NCI-H526 treated with DMSO at 0.1 percent for 48 hours (cell line): ENCODE results near the gene TSTD1.
A peak's percentile ranks its signal among the peaks of the same experiment; 100 is the strongest.
"Not testable (repeated sequence)": the region's sequence is repeated elsewhere in the genome, so short reads cannot be mapped to it uniquely, and the experiment has no call there.

Experiments used
- DNase-seq: peaks from one replicate; lab custom pipeline; 2025; lab: John Stamatoyannopoulos, UW

The TSTD1 gene

DNA sequence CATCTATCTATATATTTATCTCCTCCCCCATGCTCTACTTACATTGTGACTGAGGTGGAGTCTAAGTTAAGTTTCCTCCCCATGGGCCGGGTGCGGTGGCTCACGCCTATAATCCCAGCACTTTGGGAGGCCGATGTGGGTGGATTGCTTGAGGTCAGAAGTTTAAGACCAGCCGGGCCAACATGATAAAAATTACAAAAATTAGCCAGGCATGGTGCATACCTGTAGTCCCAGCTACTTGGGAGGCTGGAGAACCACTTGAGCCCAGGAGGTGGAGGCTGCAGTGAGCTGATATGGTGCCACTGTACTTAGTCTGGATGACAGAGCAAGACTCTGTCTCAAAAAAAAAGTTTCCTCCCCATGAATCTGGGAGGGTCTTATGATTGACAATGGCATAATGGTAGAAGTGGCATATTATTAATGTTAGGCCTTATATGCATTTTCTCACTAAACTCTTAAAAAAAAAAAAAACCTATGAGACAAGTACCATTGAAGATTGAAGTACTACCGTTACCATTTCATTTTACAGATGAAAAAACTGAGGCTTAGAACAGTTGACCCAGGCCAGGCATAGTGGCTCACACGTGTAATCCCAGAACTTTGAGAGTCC, 29.1 kb downstream of the TSTD1 start:
- no peak for DNase-seq

DNA sequence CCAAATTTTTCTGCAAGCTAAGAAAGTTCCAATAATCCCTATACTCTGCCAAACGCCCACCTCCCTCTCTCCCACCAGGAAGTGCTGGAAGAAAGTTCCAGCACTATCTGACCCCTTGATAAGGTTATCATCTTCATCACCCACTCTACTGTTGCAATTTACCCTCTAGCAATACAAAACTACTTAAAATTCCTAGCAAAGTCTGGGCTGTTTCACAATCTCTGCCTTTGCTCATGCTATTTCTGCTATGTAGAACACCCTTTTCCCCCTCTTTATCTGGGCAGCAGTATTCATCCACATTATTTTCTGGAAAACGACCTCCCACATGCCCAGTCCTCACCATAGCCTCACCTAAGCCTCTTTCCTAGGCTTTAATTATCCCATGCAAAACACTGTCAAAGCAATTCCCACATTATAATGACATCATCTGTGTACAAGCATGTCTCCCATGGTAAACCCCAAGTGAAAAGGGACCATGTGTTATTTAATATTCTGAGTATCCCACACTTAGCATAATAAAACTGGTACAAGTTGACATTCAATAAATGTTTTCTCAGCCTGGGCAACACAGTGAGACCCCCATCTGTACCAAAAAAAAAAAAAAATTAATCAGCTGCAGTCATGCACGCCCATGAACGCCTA, 29.8 kb downstream of the TSTD1 start:
- no peak for DNase-seq

DNA sequence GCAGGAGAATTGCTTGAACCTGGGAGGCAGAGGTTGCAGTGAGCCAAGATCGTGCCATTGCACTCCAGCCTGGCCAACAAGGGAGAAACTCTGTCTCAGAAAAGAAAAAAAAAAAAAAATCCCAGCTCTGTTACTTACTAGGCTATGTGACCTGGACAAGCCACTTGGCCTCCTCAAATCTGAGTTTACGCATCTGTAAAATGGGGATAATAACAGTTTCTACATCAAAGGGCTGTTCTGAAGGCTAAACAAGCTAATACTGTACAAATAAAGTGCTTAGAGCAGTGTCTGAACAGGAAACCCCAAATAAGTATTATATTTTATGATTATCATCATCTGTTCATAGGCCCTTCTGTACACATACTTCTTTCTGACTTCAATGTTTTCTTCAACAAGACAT, 31.4 kb downstream of the TSTD1 start:
- no peak for DNase-seq

DNA sequence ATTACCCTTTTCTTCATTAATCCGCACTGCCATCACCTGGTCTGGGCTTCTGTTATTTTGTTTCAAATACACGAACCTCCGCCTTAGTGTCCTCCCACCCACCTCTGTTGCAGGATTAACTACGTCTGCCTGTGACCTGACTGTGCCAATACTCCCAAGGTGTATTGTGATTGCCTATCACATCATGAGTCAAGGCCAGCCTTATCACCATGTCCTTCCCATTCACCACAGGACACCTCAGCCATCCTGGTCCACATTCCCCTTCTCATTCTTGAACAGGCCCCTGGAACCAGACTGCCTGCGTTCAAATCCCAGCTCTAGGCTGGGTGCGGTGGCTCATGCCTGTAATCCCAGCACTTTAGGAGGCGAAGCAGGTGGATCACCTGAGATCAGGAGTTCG, 32.2 kb downstream of the TSTD1 start:
- DNase-seq, result no peak

DNA sequence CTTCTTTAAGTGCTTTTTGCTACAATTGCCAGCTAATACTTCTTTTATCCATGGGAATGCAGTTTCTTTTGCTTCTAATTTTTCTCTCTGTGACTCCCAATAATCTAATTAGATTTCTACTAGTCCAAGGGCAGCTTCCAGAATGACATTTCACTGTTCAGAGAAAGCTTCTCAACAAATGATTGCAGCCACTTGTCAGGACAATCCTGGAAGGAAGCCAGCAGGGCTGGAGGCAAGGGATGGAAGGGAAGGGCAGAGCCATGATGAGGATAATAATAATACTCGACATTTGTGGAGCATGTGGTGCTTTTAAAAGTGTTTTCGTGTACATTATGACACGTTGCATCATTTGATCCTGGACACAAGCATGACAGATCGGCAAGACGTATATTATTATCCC, 37.2 kb downstream of the TSTD1 start:
- no peak for DNase-seq

DNA sequence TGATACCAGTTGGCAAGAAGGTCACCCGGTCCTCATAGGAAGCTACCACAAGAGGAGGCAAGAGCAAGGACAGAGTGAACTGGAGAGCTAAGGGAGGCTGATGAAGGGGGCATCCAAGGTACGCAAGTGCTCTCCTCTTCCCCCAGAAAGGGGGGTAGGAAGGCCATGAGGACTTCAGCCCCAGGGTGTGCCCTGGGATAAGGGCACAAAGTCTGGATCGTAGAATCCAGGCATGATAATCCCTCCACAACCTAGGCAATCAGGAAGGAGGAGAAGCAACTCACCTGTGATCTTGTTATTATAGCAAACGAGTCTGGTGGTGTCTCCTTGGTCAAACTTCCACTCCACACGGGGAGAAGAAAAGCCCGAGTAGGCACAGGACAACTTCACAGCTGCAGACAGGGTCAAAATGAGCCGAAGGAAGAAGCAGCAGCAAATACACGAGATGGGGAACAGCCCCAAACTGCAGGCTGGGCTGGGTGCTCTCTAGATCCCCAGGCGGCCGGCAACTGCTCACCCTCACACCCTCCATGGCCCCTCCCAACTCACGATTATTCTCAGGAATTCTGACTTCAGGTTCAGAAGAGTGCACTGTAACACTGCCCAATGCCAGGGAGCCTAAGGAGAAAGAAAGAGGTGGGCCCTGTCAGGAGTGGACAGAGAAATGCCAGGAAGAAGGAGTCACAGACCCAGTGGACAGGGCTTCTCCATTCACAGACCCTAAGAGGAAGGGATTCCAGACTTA, 37.9 kb downstream of the TSTD1 start:
- DNase-seq, result no peak

DNA sequence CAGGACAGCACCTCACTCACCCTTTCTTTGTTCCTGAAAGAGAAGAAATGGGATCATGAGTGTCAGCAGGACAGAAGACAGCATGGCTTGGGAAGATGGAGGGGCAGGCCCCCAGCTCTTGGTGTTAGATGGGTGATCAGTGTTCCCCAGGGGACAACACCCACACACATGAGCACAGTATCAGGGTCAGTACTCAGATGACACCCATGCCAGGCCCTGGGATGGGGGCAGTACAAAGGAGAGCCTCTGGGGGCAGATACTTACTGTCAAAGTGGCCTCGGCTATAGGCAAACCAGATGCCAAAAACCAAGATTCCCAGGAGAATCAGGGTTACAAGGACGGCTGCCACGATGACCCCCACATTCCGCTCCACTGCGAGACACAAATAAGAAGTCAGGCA, 39.4 kb downstream of the TSTD1 start:
- no peak for DNase-seq

DNA sequence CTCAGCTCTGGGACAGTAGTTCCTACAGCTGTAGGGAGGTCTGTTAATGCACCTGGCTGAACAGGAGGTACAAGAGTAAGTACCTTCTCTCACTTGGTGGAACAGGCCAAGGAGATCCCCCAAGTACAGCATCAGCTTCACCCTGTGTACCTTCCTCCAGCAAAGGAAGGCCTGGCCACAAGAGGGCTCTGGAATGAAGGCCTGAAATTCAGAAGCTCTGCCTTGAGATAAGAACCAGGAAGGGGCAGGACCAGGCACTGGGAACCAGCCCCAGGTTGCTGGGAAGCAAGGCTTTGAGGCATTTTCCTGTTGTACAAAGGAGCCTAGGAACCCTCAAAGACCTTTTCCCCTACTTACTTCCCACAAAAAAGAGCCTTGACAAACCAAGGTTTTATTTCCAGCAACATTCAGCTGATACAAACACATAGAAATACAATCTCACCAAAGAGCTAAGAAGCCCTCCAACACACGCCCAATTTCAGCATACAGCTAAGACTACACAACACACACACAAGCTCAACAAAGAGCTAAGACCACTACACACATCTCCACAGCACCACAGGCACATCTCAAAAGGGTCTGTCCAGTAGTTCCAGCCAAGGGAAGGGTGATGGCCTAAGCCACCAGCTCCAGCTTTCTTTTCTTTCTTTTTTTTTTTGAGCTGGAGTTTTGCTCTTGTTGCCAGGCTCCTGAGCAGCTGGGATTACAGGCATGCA, 41.3 kb downstream of the TSTD1 start:
- peak; percentile 20 for DNase-seq

DNA sequence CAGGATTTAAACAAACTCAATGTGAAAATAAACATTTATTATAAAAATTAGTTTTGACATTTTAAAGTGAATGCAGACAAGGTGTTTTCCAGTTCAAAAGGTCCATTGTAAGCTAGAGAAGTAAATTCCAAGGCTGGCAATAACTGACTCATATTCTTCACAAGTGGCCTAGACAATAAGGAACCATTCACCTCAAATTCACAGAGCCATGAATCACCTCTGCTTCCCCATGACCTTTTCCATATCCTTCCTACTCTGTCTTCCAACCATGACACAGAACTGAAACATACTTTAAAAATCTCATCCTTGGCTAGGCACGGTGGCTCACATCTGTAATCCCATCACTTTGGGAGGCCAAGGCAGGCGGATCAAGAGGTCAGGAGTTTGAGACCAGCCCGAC, 42.6 kb downstream of the TSTD1 start:
- DNase-seq, result no peak

DNA sequence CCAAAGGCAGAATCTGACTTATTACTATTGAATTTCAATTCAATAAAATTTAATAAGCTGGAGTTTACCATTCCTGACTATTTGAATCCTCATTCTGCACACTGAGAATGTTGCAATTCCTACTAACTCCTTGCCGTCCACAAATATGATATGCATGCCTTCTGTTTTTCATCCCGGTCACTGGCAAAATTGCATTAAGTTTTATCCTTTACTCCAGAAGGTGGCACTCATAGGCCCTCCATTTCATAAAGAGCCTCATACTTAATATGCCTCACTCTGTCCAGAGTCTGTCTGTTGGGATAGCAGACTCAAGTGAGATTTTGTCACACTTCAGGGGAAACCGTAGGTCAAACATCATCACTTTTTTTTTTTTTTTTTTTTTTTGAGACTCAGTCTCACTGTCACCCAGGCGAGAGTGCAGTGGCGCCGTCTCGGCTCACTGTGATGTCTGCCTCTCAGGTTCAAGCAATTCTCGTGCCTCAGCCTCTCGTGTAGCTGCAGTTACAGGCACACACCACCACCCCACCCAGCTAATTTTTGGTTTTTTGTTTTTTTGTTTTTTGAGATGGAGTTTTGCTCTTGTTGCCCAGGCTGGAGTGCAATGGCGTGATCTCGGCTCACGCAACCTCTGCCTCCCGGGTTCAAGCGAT, 45.1 kb downstream of the TSTD1 start:
- DNase-seq, result peak; percentile 59

DNA sequence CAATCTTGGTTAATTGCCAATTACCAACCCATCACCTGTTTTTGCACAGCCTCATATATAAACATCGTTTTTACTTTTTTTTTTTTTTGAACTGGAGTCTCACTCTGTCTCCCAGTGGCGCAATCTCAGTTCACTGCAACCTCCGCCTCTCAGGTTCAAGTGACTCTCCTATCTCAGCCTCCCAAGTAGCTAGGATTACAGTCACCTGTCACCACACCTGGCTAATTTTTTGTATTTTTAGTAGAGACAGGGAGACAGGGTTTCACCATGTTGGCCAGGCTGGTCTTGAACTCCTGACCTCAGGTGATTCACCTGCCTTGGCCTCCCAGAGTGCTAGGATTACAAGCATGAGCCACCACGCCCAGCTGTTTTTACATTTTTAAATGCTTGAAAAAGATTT, 46.7 kb downstream of the TSTD1 start:
- not testable (repeated sequence) for DNase-seq
